ENCODE measurements around the gene PGLYRP4.

Gene PGLYRP4

GRCh38 chr1:153306303-153307220, 42.1 kb downstream of the PGLYRP4 start:
- DNase-seq (no peak), ATAC-seq (no peak)
- no peaks in the 10 kb centered on the region for H3K9me3 Mint-ChIP-seq

DNA sequence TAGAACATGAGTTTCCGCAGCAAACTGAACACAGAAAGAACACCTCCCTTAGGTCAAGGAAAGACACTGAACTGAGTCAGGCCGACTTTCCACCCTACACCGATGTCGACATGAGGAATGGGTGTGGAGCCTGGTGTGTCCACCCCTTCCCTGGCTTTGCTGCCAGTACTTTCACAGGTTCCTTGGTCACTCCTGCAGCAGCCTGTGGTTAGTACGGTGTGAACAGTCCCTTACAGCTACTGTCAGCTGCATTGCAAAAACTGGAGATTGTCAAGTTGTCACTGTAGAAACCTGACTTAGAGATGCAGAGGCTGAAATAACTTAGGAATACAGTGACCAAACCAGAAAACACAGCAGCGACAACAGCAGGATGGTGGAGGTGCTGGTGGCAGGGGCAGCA, 43.0 kb downstream of the PGLYRP4 start:
- Mint-ChIP-seq H3K4me1 (no peaks in the 10 kb centered on the region), H3K4me3 (no peak overlapping the region), H3K27ac (no peak overlapping the region)

More at GRCh38 chr1:153306303-153307220, 42.1 kb downstream of the PGLYRP4 start:
- Mint-ChIP-seq H3K4me3 (no peak overlapping the region), H3K4me1 (no peaks in the 10 kb centered on the region), H3K27ac (no peak overlapping the region), H3K27me3 (peaks cover 14% of the 10 kb centered on the region)

GRCh38 chr1:153302308-153302707, 46.3 kb downstream of the PGLYRP4 start:
- H3K27me3 Mint-ChIP-seq: peaks cover under 1% of the 10 kb centered on the region
- no peak overlapping the region for H3K27ac Mint-ChIP-seq
- ATAC-seq (no peak), DNase-seq (no peak)
- no peak overlapping the region for H3K4me3 Mint-ChIP-seq
- no peaks in the 10 kb centered on the region for H3K4me1 Mint-ChIP-seq
- H3K9me3 Mint-ChIP-seq: no peaks in the 10 kb centered on the region

More for the DNA sequence above, 43.0 kb downstream of the PGLYRP4 start:
- peaks cover 14% of the 10 kb centered on the region for H3K27me3 Mint-ChIP-seq
- DNase-seq: no peak
- ATAC-seq: no peak
- H3K9me3 Mint-ChIP-seq: no peaks in the 10 kb centered on the region

GRCh38 chr1:153293851-153294250, 54.8 kb downstream of the PGLYRP4 start:
- H3K27me3 Mint-ChIP-seq: peaks cover 22% of the 10 kb centered on the region
- ATAC-seq: no peak
- peaks cover 23% of the 10 kb centered on the region for H3K4me1 Mint-ChIP-seq
- no peak for DNase-seq
- no peak overlapping the region for H3K4me3 Mint-ChIP-seq
- peak overlapping the region in 1 of 2 donors; percentile 5 for H3K27ac Mint-ChIP-seq
- H3K9me3 Mint-ChIP-seq: no peaks in the 10 kb centered on the region

- ATAC-seq (no peak), DNase-seq (no peak)
- Mint-ChIP-seq H3K9me3 (no peaks in the 10 kb centered on the region), H3K27ac (peak overlapping the region in 1 of 2 donors; percentile 5), H3K27me3 (peaks cover 22% of the 10 kb centered on the region), H3K4me3 (no peak overlapping the region), H3K4me1 (peaks cover 23% of the 10 kb centered on the region)
These were observed 55.2 kb downstream of the PGLYRP4 start for GRCh38 chr1:153293480-153293775.

- no peaks in the 10 kb centered on the region for H3K9me3 Mint-ChIP-seq
- no peak for ATAC-seq
- DNase-seq: no peak
- H3K4me3 Mint-ChIP-seq: no peak overlapping the region
- peaks cover 23% of the 10 kb centered on the region for H3K4me1 Mint-ChIP-seq
- no peak overlapping the region for H3K27ac Mint-ChIP-seq
- peaks cover 22% of the 10 kb centered on the region for H3K27me3 Mint-ChIP-seq
These were observed 55.7 kb downstream of the PGLYRP4 start for GRCh38 chr1:153292740-153293479.

GRCh38 chr1:153292185-153292584, 56.5 kb downstream of the PGLYRP4 start:
- no peak for ATAC-seq
- Mint-ChIP-seq H3K27me3 (peaks cover 22% of the 10 kb centered on the region), H3K4me1 (peaks cover 23% of the 10 kb centered on the region), H3K27ac (peak overlapping the region in 1 of 2 donors; percentile 43), H3K4me3 (no peak overlapping the region), H3K9me3 (no peaks in the 10 kb centered on the region)
- DNase-seq: no peak

DNA sequence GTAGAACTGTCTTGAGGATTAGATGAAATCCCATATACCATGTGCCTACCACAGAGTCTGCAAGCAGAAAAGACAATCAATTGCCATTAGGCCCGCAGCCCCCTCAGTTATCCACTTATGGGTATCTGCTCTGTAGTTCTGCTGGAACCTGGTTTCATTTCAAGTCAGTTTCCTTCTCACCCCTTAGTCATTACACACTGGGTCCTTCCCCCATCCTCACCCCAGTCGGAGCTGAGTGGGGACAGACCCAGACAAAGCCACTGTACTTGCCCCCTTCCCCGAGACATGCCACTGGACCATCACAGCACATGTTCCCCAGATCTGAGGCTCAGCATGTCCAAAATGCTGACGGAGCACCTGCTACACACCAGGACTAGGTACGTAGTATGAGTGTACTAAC, 57.1 kb downstream of the PGLYRP4 start:
- Mint-ChIP-seq H3K27me3 (peaks cover 22% of the 10 kb centered on the region), H3K4me1 (peaks cover 23% of the 10 kb centered on the region), H3K9me3 (no peaks in the 10 kb centered on the region), H3K4me3 (no peak overlapping the region), H3K27ac (no peak overlapping the region)
- DNase-seq: no peak
- peak; percentile 69 for ATAC-seq

DNA sequence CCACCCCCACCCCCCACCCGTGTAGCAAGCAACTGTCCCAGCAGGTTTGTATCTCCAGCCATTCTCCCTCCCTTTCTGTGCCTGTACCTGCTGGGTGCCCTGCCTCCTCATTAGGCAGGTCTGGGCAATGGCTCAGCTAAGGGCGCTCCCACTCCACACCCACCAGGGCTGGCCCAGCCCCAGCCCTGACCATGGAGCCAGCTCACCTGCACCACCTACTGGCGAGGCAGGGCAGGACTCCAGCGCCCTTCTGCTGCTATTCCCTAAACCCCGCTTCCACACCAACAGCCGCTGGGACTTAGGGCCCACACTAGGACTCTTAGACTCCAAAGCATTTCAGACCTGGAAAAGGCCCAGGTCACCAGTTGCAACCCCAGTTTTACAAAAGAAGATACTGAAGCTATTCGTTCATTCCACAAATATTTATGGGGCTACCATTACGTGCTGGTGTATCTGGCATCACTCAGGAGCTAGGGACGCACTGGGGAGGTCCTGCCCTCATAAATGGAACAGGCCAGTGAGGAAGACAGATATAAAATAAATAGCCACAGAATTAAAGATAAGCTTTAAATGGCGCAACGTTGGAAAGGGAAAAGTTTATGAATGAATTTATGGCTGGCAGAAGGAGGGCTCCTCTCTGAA, 59.9 kb downstream of the PGLYRP4 start:
- Mint-ChIP-seq H3K9me3 (no peaks in the 10 kb centered on the region), H3K4me3 (no peak overlapping the region), H3K4me1 (peaks cover 16% of the 10 kb centered on the region), H3K27me3 (peaks cover 17% of the 10 kb centered on the region), H3K27ac (no peak overlapping the region)
- ATAC-seq (peak; percentile 59), DNase-seq (peak; percentile 21 to 22)

All from stimulated activated naive CD8-positive, alpha-beta T cell treated with anti-CD3 and anti-CD28 coated beads, Interleukin-15, amount 100 ng/mL, for 72 hours (primary cell).